NCI-H226 (cell line): ENCODE results near the gene PLD2.
"Not testable (repeated sequence)": the region's sequence is repeated elsewhere in the genome, so short reads cannot be mapped to it uniquely, and the experiment has no call there.

Experiments used
- DNase-seq: peaks from one replicate; pipeline ENCODE4 v3.0.0-alpha.2; 2015

PLD2 gene

GRCh38 chr17:4795168-4795567, 11.8 kb upstream of the PLD2 start:
- DNase-seq = no peak

DNA sequence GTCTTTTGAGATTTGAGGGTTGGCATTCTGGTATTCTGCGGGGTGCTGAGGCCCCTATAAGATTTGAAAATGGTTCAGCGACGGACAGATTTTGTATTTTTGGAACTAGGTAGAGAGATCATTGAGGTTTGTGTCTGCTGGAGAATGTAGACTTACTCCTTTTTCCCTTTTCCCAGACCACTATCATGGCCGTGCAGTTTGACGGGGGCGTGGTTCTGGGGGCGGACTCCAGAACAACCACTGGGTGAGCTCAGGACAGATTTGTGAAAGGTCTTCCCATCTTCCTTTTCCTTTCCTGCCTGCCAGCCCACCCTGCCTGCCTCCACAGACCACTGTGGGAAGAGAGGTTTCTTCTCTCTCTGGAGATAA, 10.4 kb upstream of the PLD2 start:
- DNase-seq = peak; percentile 55

- DNase-seq = no peak
Measured at GRCh38 chr17:4800462-4801196, 6.3 kb upstream of the PLD2 start.

GRCh38 chr17:4802228-4802627, 4.7 kb upstream of the PLD2 start, which contains the start of gene C17orf114:
Gene C17orf114, minus strand, starts transcription at chr17:4802328.
- DNase-seq = no peak

DNA sequence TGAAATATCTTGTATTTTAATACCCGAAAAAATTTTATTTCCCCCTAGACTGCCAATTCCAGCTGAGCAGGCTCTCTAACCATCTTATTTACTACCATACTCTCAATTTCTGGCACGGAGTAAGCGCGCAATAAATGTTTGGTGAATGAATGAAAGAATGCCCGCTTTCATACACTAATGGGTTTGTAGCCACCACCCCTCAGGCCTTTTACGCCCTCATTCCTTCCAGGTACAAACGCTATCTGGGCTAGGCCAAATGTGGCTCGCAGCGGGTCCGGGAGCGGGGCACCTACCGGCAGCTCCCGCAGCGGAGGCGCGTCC, 536 bp upstream of the PLD2 start:
- no peak for DNase-seq

- DNase-seq = no peak
Measured at GRCh38 chr17:4807605-4808377, 839 bp downstream of the PLD2 start.

GRCh38 chr17:4808378-4808767, 1.4 kb downstream of the PLD2 start:
- DNase-seq = no peak

- DNase-seq = no peak
Measured at GRCh38 chr17:4810696-4811290, 3.8 kb downstream of the PLD2 start.

GRCh38 chr17:4811471-4811870, 4.5 kb downstream of the PLD2 start:
- no peak for DNase-seq

DNA sequence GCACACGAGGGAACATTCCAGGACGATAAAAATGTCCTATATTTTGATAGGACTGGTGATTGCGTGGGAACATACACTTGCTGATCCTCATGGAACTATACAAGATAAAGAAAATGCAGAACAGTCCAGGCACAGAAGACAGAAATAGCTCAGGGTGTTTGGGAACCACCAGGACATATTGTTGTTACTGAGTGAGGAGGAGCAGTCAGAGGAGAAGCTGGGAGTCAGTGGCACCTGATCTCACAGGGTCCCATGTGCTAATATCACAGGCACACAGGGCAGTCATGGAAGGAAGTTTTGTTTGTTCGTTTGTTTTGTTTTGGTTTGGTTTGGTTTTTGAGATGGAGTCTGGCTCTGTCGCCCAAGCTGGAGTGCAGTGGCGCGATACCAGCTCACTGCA, 5.7 kb downstream of the PLD2 start:
- DNase-seq = no peak

DNA sequence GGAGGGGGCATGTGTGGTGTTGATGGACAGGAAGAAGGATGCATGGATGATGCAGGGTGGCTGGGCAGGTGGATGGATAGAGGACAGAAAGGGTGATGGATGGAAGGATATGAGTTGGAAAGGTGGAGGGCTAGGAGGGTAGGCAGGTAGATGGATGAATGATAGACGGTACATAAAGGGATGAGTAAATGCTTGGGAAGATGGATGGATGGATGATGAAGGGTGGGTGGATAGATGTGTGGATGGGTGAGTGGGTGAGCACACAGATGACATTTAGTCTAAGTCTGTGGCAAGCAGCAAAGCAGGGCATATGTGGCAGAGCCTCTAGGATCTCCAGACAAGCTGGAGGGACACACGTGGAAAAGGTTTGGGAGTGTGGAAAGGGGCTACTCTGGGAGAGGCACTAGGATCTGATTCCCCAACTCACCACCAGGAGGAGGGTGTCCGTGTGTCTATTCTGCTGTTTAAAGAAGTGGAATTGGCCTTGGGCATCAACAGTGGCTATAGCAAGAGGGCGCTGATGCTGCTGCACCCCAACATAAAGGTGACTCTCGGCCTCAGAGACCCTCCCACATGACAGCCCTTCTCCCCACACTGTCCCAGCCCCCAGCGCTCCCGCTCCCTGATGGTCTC, 8.2 kb downstream of the PLD2 start:
- no peak for DNase-seq

DNA sequence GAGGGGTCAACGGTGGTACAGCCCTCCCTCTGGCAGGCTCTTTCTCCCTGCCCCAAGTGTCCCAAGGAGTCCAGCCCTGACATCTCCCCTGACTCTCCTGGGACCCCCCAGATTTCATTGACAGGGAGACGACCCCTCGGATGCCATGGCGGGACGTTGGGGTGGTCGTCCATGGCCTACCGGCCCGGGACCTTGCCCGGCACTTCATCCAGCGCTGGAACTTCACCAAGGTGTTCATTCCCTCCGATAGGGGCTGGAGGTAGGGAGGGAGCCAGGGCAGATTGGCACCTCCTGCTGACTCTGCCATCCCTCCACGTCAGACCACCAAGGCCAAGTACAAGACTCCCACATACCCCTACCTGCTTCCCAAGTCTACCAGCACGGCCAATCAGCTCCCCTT, 9.9 kb downstream of the PLD2 start:
- DNase-seq = no peak

DNA sequence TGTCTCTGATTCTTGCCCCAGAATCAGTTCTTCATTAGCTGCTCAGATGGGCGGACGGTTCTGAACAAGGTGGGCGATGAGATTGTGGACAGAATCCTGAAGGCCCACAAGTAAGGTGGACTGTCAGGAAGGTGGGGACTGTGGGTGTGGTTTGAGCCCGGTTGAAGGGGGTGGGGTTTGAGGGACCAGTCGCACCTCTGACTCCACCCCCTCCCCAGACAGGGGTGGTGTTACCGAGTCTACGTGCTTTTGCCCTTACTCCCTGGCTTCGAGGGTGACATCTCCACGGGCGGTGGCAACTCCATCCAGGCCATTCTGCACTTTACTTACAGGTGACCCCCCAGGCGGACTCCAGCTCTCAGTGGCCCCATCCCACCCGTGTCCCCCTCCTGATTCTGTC, 11.3 kb downstream of the PLD2 start:
- DNase-seq = no peak

- no peak for DNase-seq
Measured at GRCh38 chr17:4822835-4823234, 15.9 kb downstream of the PLD2 start.

DNA sequence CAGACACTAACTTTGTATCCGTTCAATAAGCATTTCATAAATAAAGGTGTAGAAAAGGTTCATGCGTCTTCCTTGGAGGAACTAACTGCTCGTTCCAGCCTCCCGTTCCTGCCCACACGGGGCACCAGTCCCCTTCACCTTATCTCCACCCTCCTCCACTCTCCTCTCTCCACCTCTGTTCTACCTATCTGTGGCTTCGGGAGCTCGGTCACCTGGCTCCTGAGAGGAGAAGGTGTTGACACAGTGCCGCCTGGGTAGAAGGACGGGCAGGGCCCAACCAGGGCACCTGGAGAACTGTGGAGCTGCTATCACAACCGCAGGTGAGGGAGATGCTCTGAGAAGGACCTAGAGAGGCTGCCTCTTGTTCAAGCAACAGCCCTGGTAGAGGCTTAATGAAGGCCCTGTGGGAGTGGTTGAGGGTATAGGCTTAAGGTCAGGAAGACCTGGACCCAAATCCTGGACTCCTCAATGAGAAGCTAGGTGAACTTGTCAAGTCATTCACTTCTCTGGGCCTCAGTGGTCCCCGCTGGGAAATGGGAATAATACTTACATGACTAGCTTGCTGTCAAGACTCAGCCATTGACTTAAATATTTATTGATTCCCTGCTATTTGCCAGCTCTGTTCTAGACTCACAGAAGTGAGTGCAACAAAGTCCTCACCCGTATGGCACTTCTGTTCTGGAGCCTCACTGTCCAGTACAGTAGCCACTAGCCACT, 16.6 kb downstream of the PLD2 start:
- no peak for DNase-seq

DNA sequence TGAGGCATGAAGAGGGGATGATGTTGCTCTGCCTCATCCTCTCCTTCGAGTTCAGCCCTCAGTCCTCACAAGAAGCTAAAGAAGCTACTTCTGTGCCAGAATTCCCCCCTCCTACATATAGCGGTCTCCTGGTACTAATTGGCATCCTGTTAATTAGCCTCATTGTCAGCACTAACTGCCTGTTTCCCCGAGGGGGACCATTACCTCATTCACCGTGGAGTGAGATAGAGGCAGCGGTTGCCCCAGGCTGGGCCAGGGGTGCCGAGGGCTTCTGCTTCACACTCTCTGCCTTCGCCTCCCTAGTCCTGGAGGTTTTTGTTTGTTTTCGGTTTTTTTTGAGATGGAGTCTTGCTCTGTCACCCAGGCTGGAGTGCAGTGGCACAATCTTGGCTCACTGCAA, 20.4 kb downstream of the PLD2 start:
- DNase-seq = no peak

- not testable (repeated sequence) for DNase-seq
Measured at GRCh38 chr17:4832829-4833177, 25.9 kb downstream of the PLD2 start.

- peak; percentile 92 for DNase-seq
Measured at GRCh38 chr17:4833178-4833940, 26.4 kb downstream of the PLD2 start, which contains the start of gene MINK1. Gene MINK1, plus strand, starts transcription at chr17:4833340. Its CDS starts 244 bp downstream, at chr17:4833584.

GRCh38 chr17:4833941-4834680, 27.2 kb downstream of the PLD2 start:
- peak; percentile 37 for DNase-seq

GRCh38 chr17:4834681-4835020, 27.7 kb downstream of the PLD2 start:
- DNase-seq = no peak

GRCh38 chr17:4836221-4836620, 29.3 kb downstream of the PLD2 start:
- DNase-seq = no peak
